Amniotic stem cell (primary cell): ENCODE measurements around the gene RAG2.
"Not testable (repeated sequence)": the region's sequence is repeated elsewhere in the genome, so short reads cannot be mapped to it uniquely, and the experiment has no call there.

Experiments used
- DNase-seq: peaks from one replicate; lab custom pipeline; 2025; lab: John Stamatoyannopoulos, UW

Gene RAG2

GRCh38 chr11:36600180-36600579, 2.1 kb upstream of the RAG2 start:
- no peak for DNase-seq

- no peak for DNase-seq
These were observed 1.2 kb downstream of the RAG2 start for GRCh38 chr11:36596880-36597279.

GRCh38 chr11:36594316-36594989, 3.6 kb downstream of the RAG2 start, which contains the start of gene IFTAP:
TSS of gene IFTAP (plus strand) at chr11:36594502. CDS start at chr11:36610104, 15,602 bp downstream.
- peak; percentile 69 for DNase-seq

GRCh38 chr11:36591433-36591832, 6.6 kb downstream of the RAG2 start:
- no peak for DNase-seq

- no peak for DNase-seq
These were observed 7.5 kb downstream of the RAG2 start for GRCh38 chr11:36590513-36590912.

- no peak for DNase-seq
These were observed 9.9 kb downstream of the RAG2 start for GRCh38 chr11:36588099-36588498.

GRCh38 chr11:36586543-36586942, 11.5 kb downstream of the RAG2 start:
- DNase-seq, result no peak

GRCh38 chr11:36583667-36584066, 14.4 kb downstream of the RAG2 start:
- DNase-seq, result no peak

- DNase-seq, result no peak
These were observed 16.5 kb downstream of the RAG2 start for GRCh38 chr11:36581536-36581935.

GRCh38 chr11:36578458-36578857, 19.6 kb downstream of the RAG2 start:
- DNase-seq, result no peak

GRCh38 chr11:36577859-36578258, 20.2 kb downstream of the RAG2 start:
- no peak for DNase-seq

GRCh38 chr11:36577373-36577772, 20.7 kb downstream of the RAG2 start:
- DNase-seq, result no peak

- DNase-seq, result no peak
These were observed 23.6 kb downstream of the RAG2 start for GRCh38 chr11:36574486-36574885.

GRCh38 chr11:36569095-36569494, 28.9 kb downstream of the RAG2 start:
- DNase-seq, result no peak

GRCh38 chr11:36567694-36568093, 30.3 kb downstream of the RAG2 start, which contains the start of gene RAG1:
TSS of gene RAG1 (plus strand) at chr11:36568007. CDS start at chr11:36573305, 5,298 bp downstream.
- no peak for DNase-seq

- DNase-seq, result no peak
These were observed 31.5 kb downstream of the RAG2 start for GRCh38 chr11:36566407-36567053.

GRCh38 chr11:36565031-36565610, 32.9 kb downstream of the RAG2 start:
- DNase-seq, result no peak

- no peak for DNase-seq
These were observed 33.5 kb downstream of the RAG2 start for GRCh38 chr11:36564376-36565030.

GRCh38 chr11:36558571-36559413, 39.2 kb downstream of the RAG2 start:
- no peak for DNase-seq

GRCh38 chr11:36557991-36558390, 40.0 kb downstream of the RAG2 start:
- no peak for DNase-seq

- DNase-seq, result not testable (repeated sequence)
These were observed 40.6 kb downstream of the RAG2 start for GRCh38 chr11:36557390-36557789.
